HG03460 (cell line): ENCODE results near the gene NOL4L.
A peak's percentile ranks its signal among the peaks of the same experiment; 100 is the strongest.

Experiments
- ATAC-seq: cut with Tn5 transposase; IDR thresholded peaks from one replicate; pipeline ENCODE4 v1.9.1; 2021; ENCODE audit not compliant: unreplicated experiment

Gene NOL4L

GRCh38 chr20:32488066-32488838, 96.9 kb downstream of the NOL4L start:
- ATAC-seq: no peak

- no peak for ATAC-seq
These were observed 97.8 kb downstream of the NOL4L start for GRCh38 chr20:32487381-32487780.

GRCh38 chr20:32485770-32486478, 99.2 kb downstream of the NOL4L start:
- ATAC-seq: no peak

- peak; percentile 64 for ATAC-seq
These were observed 100.0 kb downstream of the NOL4L start for GRCh38 chr20:32484958-32485769.

GRCh38 chr20:32484225-32484957, 100.7 kb downstream of the NOL4L start:
- ATAC-seq: no peak

- ATAC-seq: no peak
These were observed 101.5 kb downstream of the NOL4L start for GRCh38 chr20:32483351-32484224.

- no peak for ATAC-seq
These were observed 102.5 kb downstream of the NOL4L start for GRCh38 chr20:32482442-32483261.

GRCh38 chr20:32482143-32482441, 103.0 kb downstream of the NOL4L start:
- no peak for ATAC-seq

- ATAC-seq: no peak
These were observed 103.6 kb downstream of the NOL4L start for GRCh38 chr20:32481311-32482142.

GRCh38 chr20:32480371-32481241, 104.5 kb downstream of the NOL4L start:
- no peak for ATAC-seq

GRCh38 chr20:32479697-32480171, 105.4 kb downstream of the NOL4L start:
- ATAC-seq: no peak

GRCh38 chr20:32479012-32479411, 106.1 kb downstream of the NOL4L start:
- no peak for ATAC-seq

- ATAC-seq: no peak
These were observed 106.6 kb downstream of the NOL4L start for GRCh38 chr20:32478576-32478975.

GRCh38 chr20:32477594-32478512, 107.3 kb downstream of the NOL4L start:
- ATAC-seq: no peak

GRCh38 chr20:32476684-32477593, 108.2 kb downstream of the NOL4L start:
- ATAC-seq: no peak
